Fibroblast of peridontal ligament (primary cell): ENCODE data around the gene PCDH9.

ENCODE experiments used
- DNase-seq: peaks from one replicate; pipeline ENCODE4 v3.0.0-alpha.2; 2010; ENCODE audit errors: extremely low read depth

The PCDH9 gene

DNA sequence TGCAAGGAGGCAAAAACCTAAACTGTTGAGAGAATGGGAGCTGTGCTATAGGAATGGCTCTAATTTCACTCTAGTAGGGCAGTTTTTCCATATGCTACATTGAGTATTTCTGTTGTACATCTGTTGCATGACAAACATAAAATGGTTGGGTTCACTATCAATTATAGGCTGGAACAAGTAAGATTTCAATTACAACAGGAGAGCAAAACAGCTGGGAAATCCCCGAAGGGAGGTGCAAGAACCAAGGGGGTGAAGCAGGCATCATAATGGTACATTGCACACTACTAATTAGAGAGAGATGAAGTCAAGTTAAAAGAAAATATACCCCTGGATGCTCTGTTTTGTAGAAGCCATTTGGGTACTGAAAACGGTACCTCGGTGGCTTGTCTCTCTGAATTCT lies 389.5 kb downstream of the PCDH9 start:
- DNase-seq = no peak

- DNase-seq = no peak
These were observed 392.9 kb downstream of the PCDH9 start for GRCh38 chr13:66837246-66837645.

DNA sequence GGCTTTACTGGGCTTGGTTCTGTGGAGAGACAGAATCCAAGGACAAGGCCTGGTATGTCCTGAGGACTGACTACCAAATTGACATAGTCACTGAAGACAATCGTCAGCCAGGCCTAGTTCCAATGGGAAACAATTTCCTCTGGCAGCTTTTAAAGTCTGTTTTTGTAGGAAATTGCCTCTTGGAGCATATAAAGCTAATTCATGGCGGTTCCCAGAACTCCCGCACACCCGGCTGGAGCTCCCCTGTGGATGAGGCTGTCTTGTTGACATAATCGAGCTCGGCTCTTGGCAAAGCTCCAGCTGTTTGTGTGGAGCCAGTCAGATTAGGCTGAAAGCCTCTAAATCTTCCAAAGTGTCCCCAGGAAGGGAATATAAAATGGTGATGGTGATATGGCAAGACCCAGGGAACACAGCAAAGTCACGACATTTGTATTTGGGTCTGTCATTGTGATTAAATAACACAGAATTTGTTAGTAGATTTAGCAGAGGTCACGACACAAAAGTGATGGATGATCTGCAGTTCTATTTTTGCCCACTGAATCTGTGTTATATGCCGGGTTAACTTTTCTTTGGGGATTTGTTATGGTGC lies 395.0 kb downstream of the PCDH9 start:
- peak; percentile 49 for DNase-seq

DNA sequence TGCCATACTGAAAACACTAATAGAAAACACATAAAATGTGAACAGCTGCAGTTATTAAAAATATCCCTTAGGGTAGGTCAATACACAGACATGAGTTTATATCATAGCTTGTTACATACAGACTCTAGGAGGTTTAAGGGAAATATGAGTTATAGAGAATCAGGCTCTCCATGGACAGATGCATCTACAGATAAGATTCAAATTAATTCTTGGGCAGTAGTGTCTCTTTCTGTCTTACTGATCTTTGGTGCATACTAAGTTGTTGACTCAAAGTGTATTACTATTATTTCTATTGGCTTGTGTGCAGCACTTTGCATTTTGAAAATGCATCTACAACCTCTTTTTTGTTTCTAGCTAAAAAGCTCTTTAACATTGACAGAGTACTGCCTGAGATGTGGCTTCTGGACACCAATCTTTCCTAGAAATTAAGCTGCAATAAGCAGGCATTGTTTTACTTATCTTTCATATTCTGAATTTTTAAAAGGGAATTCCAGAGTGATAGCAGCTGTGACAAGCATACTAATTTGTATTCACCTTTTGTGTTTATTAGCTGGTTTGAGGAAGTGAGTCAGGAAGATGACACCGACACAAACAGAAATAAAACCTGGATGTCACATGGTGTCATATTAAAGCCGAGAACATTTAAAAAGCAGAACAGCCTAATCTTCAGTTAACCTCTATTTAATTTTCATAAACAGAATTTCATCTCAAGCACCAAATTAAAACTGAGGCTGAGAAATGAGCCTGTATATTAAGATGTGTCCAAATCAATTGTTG lies 399.0 kb downstream of the PCDH9 start:
- DNase-seq = no peak

DNA sequence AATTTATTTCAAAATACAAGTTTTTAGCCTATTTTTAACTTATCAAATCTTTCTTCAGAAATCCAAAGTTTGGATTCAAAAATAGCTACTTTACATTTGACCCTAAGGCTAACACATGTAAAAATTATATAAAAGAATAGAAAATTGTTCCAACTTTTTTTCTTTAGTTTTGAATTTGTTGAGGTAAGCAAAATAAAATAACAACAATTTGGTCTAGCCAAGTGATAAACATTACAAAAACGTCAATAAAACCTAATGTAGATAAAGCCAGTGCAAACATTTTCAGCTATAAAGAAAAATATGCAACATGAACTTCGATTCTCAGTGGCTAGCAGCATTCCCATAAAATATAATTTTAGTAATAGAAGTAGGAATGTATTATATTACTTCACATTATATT lies 400.3 kb downstream of the PCDH9 start:
- no peak for DNase-seq

- DNase-seq = no peak
These were observed 403.7 kb downstream of the PCDH9 start for GRCh38 chr13:66826398-66826797.

DNA sequence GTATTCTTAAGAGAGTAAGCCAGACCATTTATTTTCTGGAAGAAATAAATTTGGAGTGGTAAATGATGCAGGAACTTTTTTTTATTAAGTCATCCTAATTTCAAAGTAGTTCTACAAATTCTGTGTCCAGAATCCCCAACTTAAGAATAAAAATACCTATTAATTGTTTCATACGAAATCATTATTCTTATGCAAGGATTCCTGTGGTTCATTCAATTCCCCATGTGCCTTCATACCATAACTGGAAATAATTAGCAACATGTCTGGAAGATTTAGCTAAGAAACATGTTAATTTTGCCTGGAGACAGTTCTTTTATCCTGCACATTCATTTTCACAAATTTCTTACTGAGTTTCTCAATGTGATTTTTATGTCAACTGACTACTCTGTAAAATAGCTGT lies 408.6 kb downstream of the PCDH9 start:
- peak; percentile 17 for DNase-seq

DNA sequence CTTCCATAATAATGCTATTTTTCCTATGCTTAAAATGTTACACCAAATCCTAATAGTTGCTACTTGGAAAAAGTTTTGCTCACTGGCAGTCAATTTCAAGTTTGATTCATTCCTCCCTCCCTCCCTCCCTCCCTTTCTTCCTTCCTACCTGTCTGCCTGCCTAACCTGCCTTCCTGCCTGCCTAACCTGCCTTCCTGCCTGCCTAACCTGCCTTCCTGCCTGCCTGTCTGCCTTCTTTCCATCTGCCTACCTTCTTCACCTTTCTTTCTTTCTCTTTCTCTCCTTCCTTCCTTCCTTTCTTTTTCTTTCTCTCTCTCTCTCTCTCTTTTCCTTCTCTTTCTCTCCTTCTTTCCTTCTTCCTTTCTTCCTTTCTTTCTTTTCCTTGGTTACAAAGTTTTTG lies 418.7 kb downstream of the PCDH9 start:
- no peak for DNase-seq

DNA sequence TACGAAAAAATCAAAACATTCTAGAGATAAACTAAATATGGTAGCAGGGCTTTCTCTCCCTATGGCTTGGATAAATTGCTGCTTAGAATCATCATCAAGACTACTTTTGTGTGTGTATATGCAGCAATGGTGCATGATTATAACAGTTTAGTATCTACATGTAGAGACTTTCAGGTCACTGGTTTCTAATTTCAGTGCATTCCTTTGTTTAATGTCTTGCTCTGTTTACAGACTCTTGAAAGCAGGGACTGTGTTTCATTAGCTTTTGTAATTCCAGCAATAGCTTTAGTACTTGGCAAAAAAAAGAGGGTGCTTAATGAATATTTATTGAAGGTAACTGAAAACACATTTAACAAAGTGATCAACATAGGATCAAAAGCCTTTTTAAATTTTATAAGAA lies 420.7 kb downstream of the PCDH9 start:
- peak; percentile 29 for DNase-seq

DNA sequence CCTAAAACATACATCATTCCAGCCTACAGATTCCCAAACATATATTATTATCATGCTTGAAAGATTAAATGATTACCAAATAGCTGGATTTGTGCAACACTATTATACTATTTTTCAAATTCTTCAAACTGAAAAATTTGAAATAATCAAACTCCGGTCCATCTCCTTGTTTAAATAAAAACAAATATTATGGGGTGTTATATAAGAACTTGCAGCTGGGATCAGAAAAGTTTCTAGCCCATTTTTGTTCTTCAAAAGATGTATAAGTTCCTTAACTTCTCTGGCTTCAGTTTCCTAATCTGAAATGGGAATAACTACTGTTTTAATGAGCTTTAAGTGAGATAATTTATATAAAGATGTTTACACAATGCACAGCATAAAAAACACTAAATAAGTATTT lies 422.9 kb downstream of the PCDH9 start:
- DNase-seq = no peak

GRCh38 chr13:66805657-66806056 lies 424.5 kb downstream of the PCDH9 start:
- DNase-seq = peak; percentile 92

GRCh38 chr13:66803808-66804456 lies 426.2 kb downstream of the PCDH9 start:
- DNase-seq = no peak

DNA sequence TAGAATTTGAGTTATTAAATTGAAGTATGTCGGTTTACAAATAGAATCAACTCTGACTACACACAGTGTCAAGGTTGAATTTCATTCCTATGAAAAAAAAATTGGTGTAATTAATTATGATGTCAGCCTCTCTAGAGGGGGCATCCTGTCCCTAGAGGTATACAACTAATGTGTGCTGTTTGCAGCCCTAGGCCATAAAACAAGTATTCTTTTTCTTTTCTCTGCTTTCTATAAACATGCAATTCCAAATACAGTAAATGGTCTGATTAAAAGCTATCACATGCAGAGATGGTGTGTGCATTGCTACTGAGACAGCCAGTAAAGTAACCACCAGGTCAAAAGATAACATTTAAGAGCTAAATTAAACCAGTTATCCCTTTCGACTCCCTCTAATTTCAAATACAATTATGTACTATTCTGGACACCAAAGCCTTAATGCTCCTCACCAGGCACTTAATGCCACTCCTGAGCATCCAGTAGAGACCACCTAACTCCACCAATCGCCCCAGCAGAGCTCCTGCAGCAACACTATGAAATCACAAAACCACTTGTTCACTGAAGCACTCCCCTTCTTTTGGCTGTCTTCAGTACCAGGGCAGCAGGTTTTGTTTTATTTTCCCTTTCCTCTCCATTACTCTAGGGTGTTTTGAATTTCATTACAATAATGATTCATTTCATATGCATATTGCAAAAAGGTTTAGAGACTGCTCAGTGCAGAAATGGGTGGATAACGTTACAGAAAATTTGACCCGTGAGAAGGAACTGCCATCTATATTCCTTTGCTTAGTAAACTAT lies 426.9 kb downstream of the PCDH9 start:
- no peak for DNase-seq

DNA sequence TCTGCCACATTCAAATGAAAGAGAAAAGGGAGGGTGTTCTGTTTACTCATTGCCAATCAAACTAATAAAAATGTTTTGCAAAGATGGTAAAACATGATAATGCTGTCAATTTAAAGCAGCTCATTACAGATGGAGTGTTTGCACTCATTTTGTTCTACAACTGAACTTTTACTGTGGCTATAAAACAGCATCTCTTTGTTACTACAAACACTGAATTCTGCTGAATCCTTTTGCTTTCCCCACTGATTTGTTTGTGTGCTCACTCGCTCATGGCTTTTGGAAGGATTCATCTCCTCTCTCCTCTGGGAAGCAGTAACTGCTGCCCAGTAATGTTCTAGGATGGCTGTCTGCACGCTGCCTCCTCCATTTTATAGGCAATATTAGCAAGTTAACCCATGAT lies 434.5 kb downstream of the PCDH9 start:
- no peak for DNase-seq

- no peak for DNase-seq
These were observed 435.6 kb downstream of the PCDH9 start for GRCh38 chr13:66794340-66795031.

DNA sequence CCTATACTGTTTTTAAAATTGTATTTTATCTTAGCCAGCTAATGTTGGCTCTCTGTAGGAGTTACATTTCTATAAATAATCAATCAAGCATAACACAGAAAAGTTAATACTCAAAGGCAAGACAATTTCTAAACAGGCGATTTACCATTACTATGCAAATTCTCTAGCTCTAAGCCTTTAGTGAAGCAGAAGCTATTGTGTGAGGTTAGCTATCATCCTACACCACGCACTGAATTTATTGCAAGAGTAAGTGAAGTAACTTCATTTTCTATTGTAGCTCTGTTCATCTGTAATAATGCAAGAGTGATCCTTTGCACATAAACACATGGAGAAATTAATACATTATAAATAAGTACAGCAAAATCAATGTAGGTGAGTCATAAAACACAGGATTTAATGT lies 439.3 kb downstream of the PCDH9 start:
- DNase-seq = no peak

- no peak for DNase-seq
These were observed 448.9 kb downstream of the PCDH9 start for GRCh38 chr13:66781241-66781640.

GRCh38 chr13:66780814-66781213 lies 449.3 kb downstream of the PCDH9 start:
- peak; percentile 80 for DNase-seq

DNA sequence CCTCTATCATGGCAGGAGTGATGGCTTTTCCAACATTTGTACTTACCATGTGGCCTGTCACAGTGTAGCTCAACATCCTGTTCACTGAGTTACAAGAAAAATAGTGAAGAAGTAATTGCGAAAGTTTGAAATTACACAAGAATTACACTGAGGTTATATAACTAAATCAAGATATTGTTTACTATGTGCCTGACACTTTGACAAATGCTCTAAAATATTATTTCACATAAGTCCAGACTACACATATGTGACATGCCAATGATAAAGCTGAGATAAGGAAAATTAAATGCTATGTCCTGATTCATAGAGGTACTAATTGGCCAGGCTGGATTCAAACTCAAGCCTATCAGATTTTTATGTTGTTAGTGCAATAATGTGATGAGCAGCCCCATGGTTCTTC lies 451.7 kb downstream of the PCDH9 start:
- peak; percentile 14 for DNase-seq

DNA sequence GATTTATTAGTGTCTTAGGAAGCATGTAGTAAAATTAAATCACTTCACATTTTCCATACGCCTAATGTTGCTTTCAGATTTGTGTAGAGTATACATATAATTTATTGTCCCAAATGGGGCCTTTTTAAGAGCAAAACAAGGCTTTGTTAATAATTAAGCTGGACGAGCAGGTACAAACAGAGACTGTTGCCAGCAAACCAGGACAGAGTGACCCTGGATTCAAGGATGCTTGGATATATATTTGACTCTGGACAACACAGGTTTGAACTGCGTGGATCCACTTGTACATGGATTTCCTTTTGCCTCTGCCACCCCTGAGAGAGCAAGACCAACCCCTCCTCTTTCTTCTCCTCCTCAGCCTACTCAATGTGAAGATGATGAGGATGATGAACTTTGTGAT lies 454.9 kb downstream of the PCDH9 start:
- DNase-seq = no peak

GRCh38 chr13:66774046-66774445 lies 456.1 kb downstream of the PCDH9 start:
- no peak for DNase-seq

DNA sequence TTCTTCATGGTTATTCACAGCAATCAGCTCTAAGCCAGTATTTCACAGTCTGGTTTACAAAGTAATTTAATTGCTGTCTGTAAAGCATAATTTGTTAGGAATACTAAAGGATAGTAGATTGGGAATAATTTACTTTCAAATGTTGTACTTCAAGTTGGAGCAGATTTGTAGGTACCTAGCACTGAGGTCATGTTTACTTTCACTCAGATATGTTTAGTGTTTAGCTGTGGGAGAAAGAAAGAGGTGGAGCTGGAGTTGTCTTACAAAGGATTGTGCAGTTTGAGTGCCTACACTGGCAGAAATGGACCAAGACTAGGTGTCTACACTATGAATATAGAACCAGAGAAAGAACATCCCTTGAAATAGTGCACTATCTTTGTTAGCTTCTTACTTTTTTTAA lies 464.6 kb downstream of the PCDH9 start:
- no peak for DNase-seq
